Endothelial cell of umbilical vein (primary cell): ENCODE results near the gene TMOD1. TPM values are rescaled to one million over a fixed set of nuclear protein-coding genes. Genes with fewer than 3 reads are reported as not detected.
A peak's percentile ranks its signal among the peaks of the same experiment; 100 is the strongest.

ENCODE experiments used
- BruUV-seq: library from RNA; stranded (reverse); fragments of 400-500 nt; replicated peaks from 2 replicates; lab custom pipeline; 2021; lab: Mats Ljungman, UMichigan
- CTCF ChIA-PET: fragments of 300-600, 350-600 bp; sonication (Branson Sonifier 250); formaldehyde crosslinking; loops from one replicate; lab custom pipeline; 2021; ENCODE audit warnings: antibody characterized with exemption, inconsistent platforms; lab: Charles Lee
- POLR2A ChIA-PET: fragments of 300-600, 350-600 bp; sonication (Branson Sonifier 250); formaldehyde crosslinking; loops from one replicate; lab custom pipeline; 2021; ENCODE audit warnings: antibody characterized with exemption, inconsistent platforms; lab: Charles Lee
- DNase-seq: peaks from one replicate; pipeline ENCODE4 v3.0.0-alpha.2; 2011; ENCODE audit warnings: low read depth, low spot score
- FAIRE-seq: peaks from 2 replicates; lab custom pipeline; 2011; peaks lifted over from hg19 to GRCh38; lab: Jason Lieb, UNC
- H2AFZ ChIP-seq: 2 replicates; pipeline ENCODE4 v1.6.0; 2012; ENCODE audit warnings: low read depth, low read length, control low read depth, inconsistent platforms
- H3K27ac ChIP-seq: 2 replicates; pipeline ENCODE4 v1.5.1; 2011; ENCODE audit warnings: low read depth, mild to moderate bottlenecking, control low read depth, low read length, moderate library complexity; ENCODE audit not compliant: insufficient read depth
- H3K27me3 ChIP-seq, 2 experiments: 2 replicates each; pipeline versions ENCODE4 v1.6.0 to v1.6.1; 2011; ENCODE audit warnings: low read length in 2 of 2, mixed read lengths in 1 of 2; ENCODE audit not compliant: control insufficient read depth in 2 of 2, insufficient read depth in 2 of 2
- H3K36me3 ChIP-seq, 2 experiments: 2 replicates in 1 of 2; 3 replicates in 1 of 2; pipeline ENCODE4 v1.5.1; 2011; ENCODE audit warnings: low read length in 2 of 2, mild to moderate bottlenecking in 1 of 2, moderate library complexity in 1 of 2; ENCODE audit not compliant: control insufficient read depth in 2 of 2, insufficient read depth in 2 of 2; ENCODE audit errors: extremely low read depth in 1 of 2
- H3K4me1 ChIP-seq: 3 replicates; pipeline ENCODE4 v1.5.1; 2011; ENCODE audit warnings: mild to moderate bottlenecking, low read length; ENCODE audit not compliant: control insufficient read depth, insufficient read depth; ENCODE audit errors: extremely low read depth
- H3K4me2 ChIP-seq: 2 replicates; pipeline ENCODE4 v1.6.1; 2011; ENCODE audit warnings: low read length, control low read depth, mixed read lengths; ENCODE audit not compliant: insufficient read depth
- H3K4me3 ChIP-seq, 3 experiments: fragments of 200-600 bp in 1 of 3; sonication (generic), shearing (Covaris generic) in 1 of 3; replicated peaks in 1 of 3; 2 replicates each; pipeline ENCODE4 v1.5.1; 2011 to 2016; ENCODE audit warnings: control low read depth in 3 of 3, low read length in 3 of 3, mild to moderate bottlenecking in 2 of 3, inconsistent platforms in 1 of 3, low read depth in 1 of 3, moderate library complexity in 1 of 3; ENCODE audit not compliant: insufficient read depth in 1 of 3
- H3K79me2 ChIP-seq: 2 replicates; pipeline ENCODE4 v1.6.0; 2012; ENCODE audit warnings: low read length, inconsistent platforms; ENCODE audit not compliant: control insufficient read depth, insufficient read depth
- H3K9ac ChIP-seq: replicated peaks from 2 replicates; pipeline ENCODE3; 2011; ENCODE audit warnings: low read length, control low read depth; ENCODE audit not compliant: insufficient read depth; ENCODE audit errors: extremely low read depth
- H3K9me1 ChIP-seq: replicated peaks from 3 replicates; pipeline ENCODE4 v1.6.0; 2011; ENCODE audit warnings: mild to moderate bottlenecking, low read length; ENCODE audit not compliant: control insufficient read depth, insufficient read depth; ENCODE audit errors: extremely low read depth
- H3K9me3 ChIP-seq: replicated peaks from 2 replicates; pipeline ENCODE4 v1.5.1; 2012; ENCODE audit warnings: low read length, inconsistent platforms; ENCODE audit not compliant: control insufficient read depth, insufficient read depth
- H4K20me1 ChIP-seq: replicated peaks from 2 replicates; pipeline ENCODE3; 2011; ENCODE audit warnings: mild to moderate bottlenecking, low read length; ENCODE audit not compliant: control insufficient read depth, insufficient read depth; ENCODE audit errors: extremely low read depth
- EZH2 ChIP-seq: IDR thresholded peaks from 2 replicates; pipeline ENCODE4 v1.6.1; 2012; ENCODE audit warnings: borderline replicate concordance, low read depth, mild to moderate bottlenecking, moderate library complexity, low read length, inconsistent platforms; ENCODE audit not compliant: severe bottlenecking
- FOS ChIP-seq: IDR thresholded peaks from 2 replicates; pipeline ENCODE4 v1.6.1; 2011; ENCODE audit warnings: mild to moderate bottlenecking, low read length, moderate library complexity, borderline replicate concordance; ENCODE audit not compliant: insufficient read depth
- GATA2 ChIP-seq: IDR thresholded peaks from 2 replicates; pipeline ENCODE4 v1.7.0; 2011; ENCODE audit warnings: low read depth, mild to moderate bottlenecking, moderate library complexity, mixed read lengths, low read length; ENCODE audit not compliant: insufficient read length, insufficient read depth
- JUN ChIP-seq: IDR thresholded peaks from 2 replicates; pipeline ENCODE4 v1.6.1; 2011; ENCODE audit warnings: borderline replicate concordance, low read depth; ENCODE audit not compliant: insufficient read length, insufficient read depth
- MYC ChIP-seq: IDR thresholded peaks from one replicate; pipeline ENCODE4 v1.6.1; 2011; ENCODE audit warnings: mild to moderate bottlenecking, low read depth, low read length
- POLR2A ChIP-seq: IDR thresholded peaks from 2 replicates; pipeline ENCODE4 v1.6.1; 2012; ENCODE audit warnings: low read depth, mild to moderate bottlenecking, control low read depth, low read length
- POLR2AphosphoS5 ChIP-seq: IDR thresholded peaks from 2 replicates; pipeline ENCODE4 v1.6.1; 2012; ENCODE audit warnings: low read depth, mild to moderate bottlenecking, control low read depth, low read length, moderate library complexity; ENCODE audit not compliant: insufficient read depth
- dilution Hi-C: fragments of 300-500 bp; cut with MboI; formaldehyde crosslinking; loops from one replicate; pipeline ENCODE4 v1.15.0; 2019; ENCODE audit warnings: low sequenced_read_pairs; ENCODE audit not compliant: extremely low pct_ligation_motif_present
- intact Hi-C: fragments of 100-400 bp; cut with micrococcal nuclease; formaldehyde crosslinking; loops from one replicate; pipeline ENCODE4 v1.10.0; 2022
- polyA plus RNA-seq, 4 experiments: library from polyadenylated mRNA; depleted of rRNA in 3 of 4; stranded (reverse) in 3 of 4; unstranded in 1 of 4; fragments of >200 nt; gene quantifications; 2 replicates each; pipeline versions ENCODE4 v1.2.1 to v1.2.3, GENCODE V29; 2011 to 2012; ENCODE audit warnings: missing spikeins in 1 of 4
- total RNA-seq: library from RNA; stranded (reverse); gene quantifications from 2 replicates; pipeline ENCODE4 v1.2.3, GENCODE V29; 2021
- TF ChIP-seq, protein P1 (sequence below): IDR thresholded peaks from 2 replicates; pipeline ENCODE4 v1.6.1; 2011; ENCODE audit not compliant: insufficient read depth, insufficient read length
- TF ChIP-seq, protein P2 (sequence below), 2 donors: IDR thresholded peaks; 1 replicate in 1 of 2; 2 replicates in 1 of 2; pipeline ENCODE4 v1.5.1; 2011; ENCODE audit warnings: low read length in 2 of 2, mild to moderate bottlenecking in 2 of 2, moderate library complexity in 2 of 2, control low read depth in 1 of 2, inconsistent platforms in 1 of 2, low read depth in 1 of 2; ENCODE audit not compliant: insufficient read depth in 1 of 2; ENCODE audit errors: extremely low read depth in 1 of 2

Gene TMOD1
- total and polyA plus RNA-seq, 2 donors (not counting 3 experiments of a cell fraction or from before 2014, with no cell fraction given): 0.26 to 1.4 TPM

DNA sequence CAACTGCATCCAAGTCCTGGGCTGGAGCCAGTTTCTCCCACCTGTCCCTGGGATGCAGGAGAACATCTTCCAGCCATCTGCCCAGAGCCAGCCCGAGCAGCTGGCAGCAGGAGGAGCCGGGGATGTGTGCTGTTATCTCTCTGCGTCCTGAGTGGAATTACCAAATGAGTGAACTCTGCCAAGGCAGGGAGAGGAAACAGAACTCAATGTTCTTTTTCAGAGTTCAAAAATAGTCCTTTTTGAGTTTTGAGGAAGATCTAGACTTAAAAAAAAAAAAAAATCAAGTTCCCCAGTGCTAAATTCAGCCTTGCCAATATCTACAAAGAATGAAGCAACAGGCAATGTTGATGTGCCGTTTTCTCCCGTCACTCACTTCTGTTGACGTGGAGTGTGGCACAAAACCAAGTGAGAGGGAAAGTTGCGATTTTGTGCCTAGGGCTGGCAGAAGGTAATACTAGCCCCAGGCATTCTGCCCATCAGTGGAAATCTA is 56.2 kb downstream of the TMOD1 start:
- DNase-seq (peak; percentile 27), FAIRE-seq (peak; percentile 4)
- intact Hi-C loops: no loop called here
- H3K27ac ChIP-seq: no peak overlapping the region
- H3K4me3 ChIP-seq: no peak overlapping the region
- POLR2A ChIA-PET: interaction anchor here (0.7 kb wide), 1 partner anchor 78 kb away, joined by 4 read pairs; no protein-coding TSS in a partner anchor
- dilution Hi-C loops: no loop called here
- no peak overlapping the region for H2AFZ ChIP-seq
- H3K79me2 ChIP-seq: no peaks in the 10 kb centered on the region
- H3K9me1 ChIP-seq: no peaks in the 10 kb centered on the region
- no peaks in the 10 kb centered on the region for H3K36me3 ChIP-seq
- no TSS peak for BruUV-seq
- no peaks in the 10 kb centered on the region for H4K20me1 ChIP-seq
- CTCF ChIA-PET: interaction anchor here (2.1 to 2.5 kb wide), 2 partner anchors 41 to 58 kb away, joined by 7 to 10 read pairs; no protein-coding TSS in a partner anchor
- no peak overlapping the region for H3K9ac ChIP-seq
- peaks cover 5% of the 10 kb centered on the region for H3K4me1 ChIP-seq
- H3K4me2 ChIP-seq: no peak overlapping the region
- H3K27me3 ChIP-seq: peaks cover 22 to 30% of the 10 kb centered on the region in 2 experiments
- TF ChIP-seq POLR2AphosphoS5 (no peak), GATA2 (no peak), MYC (no peak), POLR2A (no peak), EZH2 (no peak), JUN (no peak), FOS (no peak)
- TF ChIP-seq, protein P1, sequence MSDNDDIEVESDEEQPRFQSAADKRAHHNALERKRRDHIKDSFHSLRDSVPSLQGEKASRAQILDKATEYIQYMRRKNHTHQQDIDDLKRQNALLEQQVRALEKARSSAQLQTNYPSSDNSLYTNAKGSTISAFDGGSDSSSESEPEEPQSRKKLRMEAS: no peak
- TF ChIP-seq, protein P2, sequence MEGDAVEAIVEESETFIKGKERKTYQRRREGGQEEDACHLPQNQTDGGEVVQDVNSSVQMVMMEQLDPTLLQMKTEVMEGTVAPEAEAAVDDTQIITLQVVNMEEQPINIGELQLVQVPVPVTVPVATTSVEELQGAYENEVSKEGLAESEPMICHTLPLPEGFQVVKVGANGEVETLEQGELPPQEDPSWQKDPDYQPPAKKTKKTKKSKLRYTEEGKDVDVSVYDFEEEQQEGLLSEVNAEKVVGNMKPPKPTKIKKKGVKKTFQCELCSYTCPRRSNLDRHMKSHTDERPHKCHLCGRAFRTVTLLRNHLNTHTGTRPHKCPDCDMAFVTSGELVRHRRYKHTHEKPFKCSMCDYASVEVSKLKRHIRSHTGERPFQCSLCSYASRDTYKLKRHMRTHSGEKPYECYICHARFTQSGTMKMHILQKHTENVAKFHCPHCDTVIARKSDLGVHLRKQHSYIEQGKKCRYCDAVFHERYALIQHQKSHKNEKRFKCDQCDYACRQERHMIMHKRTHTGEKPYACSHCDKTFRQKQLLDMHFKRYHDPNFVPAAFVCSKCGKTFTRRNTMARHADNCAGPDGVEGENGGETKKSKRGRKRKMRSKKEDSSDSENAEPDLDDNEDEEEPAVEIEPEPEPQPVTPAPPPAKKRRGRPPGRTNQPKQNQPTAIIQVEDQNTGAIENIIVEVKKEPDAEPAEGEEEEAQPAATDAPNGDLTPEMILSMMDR (IDR thresholded peaks at IDR 0.05; ENCODE audit: extremely low read depth in 1 of 2, insufficient read depth in 1 of 2, low read depth in 1 of 2, low read length in 2 of 2): no peak
- H3K9me3 ChIP-seq: no peaks in the 10 kb centered on the region
